Brain pericyte (primary cell): Measurements from ENCODE around the gene MT1HL1.

Experiments used
- DNase-seq: peaks from one replicate; pipeline ENCODE4 v3.0.0-alpha.2; 2012; ENCODE audit warnings: low read depth, low spot score

The MT1HL1 gene

GRCh38 chr1:237004116-237004515, at the start of gene MT1HL1:
TSS of gene MT1HL1 (minus strand) at chr1:237004441. CDS start at chr1:237004372, 69 bp downstream.
- no peak for DNase-seq

- DNase-seq, result no peak
Measured at GRCh38 chr1:237050915-237051314, 46.7 kb upstream of the MT1HL1 start.

GRCh38 chr1:237050185-237050584, 45.9 kb upstream of the MT1HL1 start:
- DNase-seq, result no peak

- no peak for DNase-seq
Measured at GRCh38 chr1:237048803-237049202, 44.6 kb upstream of the MT1HL1 start.

GRCh38 chr1:237045278-237046016, 41.2 kb upstream of the MT1HL1 start:
- DNase-seq, result no peak

- no peak for DNase-seq
Measured at GRCh38 chr1:237043846-237044636, 39.8 kb upstream of the MT1HL1 start.

- DNase-seq, result no peak
Measured at GRCh38 chr1:237042892-237043576, 38.8 kb upstream of the MT1HL1 start.

- no peak for DNase-seq
Measured at GRCh38 chr1:237042526-237042891, 38.3 kb upstream of the MT1HL1 start.

- DNase-seq, result no peak
Measured at GRCh38 chr1:237041795-237042525, 37.7 kb upstream of the MT1HL1 start, which contains the start of gene RYR2. TSS of gene RYR2 (plus strand) at chr1:237042184. CDS start at chr1:237042522, 338 bp downstream.

- DNase-seq, result no peak
Measured at GRCh38 chr1:237041461-237041794, 37.2 kb upstream of the MT1HL1 start.

- no peak for DNase-seq
Measured at GRCh38 chr1:237040823-237041222, 36.6 kb upstream of the MT1HL1 start.

- DNase-seq, result no peak
Measured at GRCh38 chr1:237038211-237038610, 34.0 kb upstream of the MT1HL1 start.

- no peak for DNase-seq
Measured at GRCh38 chr1:237035759-237036158, 31.5 kb upstream of the MT1HL1 start.

- DNase-seq, result no peak
Measured at GRCh38 chr1:237033804-237034203, 29.6 kb upstream of the MT1HL1 start.

- DNase-seq, result no peak
Measured at GRCh38 chr1:237033061-237033460, 28.8 kb upstream of the MT1HL1 start.

- no peak for DNase-seq
Measured at GRCh38 chr1:237032029-237032428, 27.8 kb upstream of the MT1HL1 start.

- no peak for DNase-seq
Measured at GRCh38 chr1:237031480-237031879, 27.2 kb upstream of the MT1HL1 start.

- no peak for DNase-seq
Measured at GRCh38 chr1:237029850-237030535, 25.8 kb upstream of the MT1HL1 start.

GRCh38 chr1:237029240-237029639, 25.0 kb upstream of the MT1HL1 start:
- DNase-seq, result no peak

GRCh38 chr1:237025358-237026074, 21.3 kb upstream of the MT1HL1 start:
- no peak for DNase-seq

- DNase-seq, result no peak
Measured at GRCh38 chr1:237018896-237019295, 14.7 kb upstream of the MT1HL1 start.
